Measurements from ENCODE around the gene ELAVL1.

The ELAVL1 gene

GRCh38 chr19:7983995-7984837, 21.2 kb downstream of the ELAVL1 start:
- H3K4me1 Mint-ChIP-seq (ENCODE audit: low read depth) = peaks cover 11% of the 10 kb centered on the region
- H3K27ac Mint-ChIP-seq = no peak overlapping the region

GRCh38 chr19:7983286-7983950, 22.0 kb downstream of the ELAVL1 start:
- Mint-ChIP-seq H3K9me3 (no peaks in the 10 kb centered on the region), H3K36me3 (ENCODE audit: low read depth) (peaks cover 54% of the 10 kb centered on the region), H3K27me3 (no peaks in the 10 kb centered on the region), H3K4me1 (ENCODE audit: low read depth) (peaks cover 11% of the 10 kb centered on the region), H3K27ac (no peak overlapping the region), H3K4me3 (no peak overlapping the region)

More at GRCh38 chr19:7983995-7984837, 21.2 kb downstream of the ELAVL1 start:
- H3K36me3 Mint-ChIP-seq (ENCODE audit: low read depth) = peaks cover 55% of the 10 kb centered on the region
- H3K27me3 Mint-ChIP-seq = no peaks in the 10 kb centered on the region
- no peaks in the 10 kb centered on the region for H3K9me3 Mint-ChIP-seq
- no peak overlapping the region for H3K4me3 Mint-ChIP-seq

GRCh38 chr19:7982651-7983099, 22.8 kb downstream of the ELAVL1 start:
- peaks cover 10% of the 10 kb centered on the region for H3K4me1 Mint-ChIP-seq (ENCODE audit: low read depth)
- H3K9me3 Mint-ChIP-seq = no peaks in the 10 kb centered on the region
- no peaks in the 10 kb centered on the region for H3K27me3 Mint-ChIP-seq

GRCh38 chr19:7982103-7982502, 23.3 kb downstream of the ELAVL1 start:
- H3K4me3 Mint-ChIP-seq = no peak overlapping the region
- H3K27me3 Mint-ChIP-seq = no peaks in the 10 kb centered on the region
- H3K36me3 Mint-ChIP-seq (ENCODE audit: low read depth) = peaks cover 46% of the 10 kb centered on the region
- H3K4me1 Mint-ChIP-seq (ENCODE audit: low read depth) = peaks cover 7% of the 10 kb centered on the region
- H3K9me3 Mint-ChIP-seq = no peaks in the 10 kb centered on the region
- no peak overlapping the region for H3K27ac Mint-ChIP-seq

More at GRCh38 chr19:7982651-7983099, 22.8 kb downstream of the ELAVL1 start:
- no peak overlapping the region for H3K27ac Mint-ChIP-seq
- no peak overlapping the region for H3K4me3 Mint-ChIP-seq
- H3K36me3 Mint-ChIP-seq (ENCODE audit: low read depth) = peaks cover 48% of the 10 kb centered on the region

- Mint-ChIP-seq H3K4me3 (no peak overlapping the region), H3K27ac (no peak overlapping the region), H3K27me3 (no peaks in the 10 kb centered on the region), H3K4me1 (ENCODE audit: low read depth) (peaks cover 5% of the 10 kb centered on the region), H3K36me3 (ENCODE audit: low read depth) (peaks cover 47% of the 10 kb centered on the region), H3K9me3 (no peaks in the 10 kb centered on the region)
These were observed 23.8 kb downstream of the ELAVL1 start for GRCh38 chr19:7981661-7982060.

- Mint-ChIP-seq H3K27ac (no peak overlapping the region), H3K4me1 (ENCODE audit: low read depth) (peaks cover 3% of the 10 kb centered on the region), H3K4me3 (no peak overlapping the region), H3K27me3 (no peaks in the 10 kb centered on the region), H3K36me3 (ENCODE audit: low read depth) (peaks cover 42% of the 10 kb centered on the region), H3K9me3 (no peaks in the 10 kb centered on the region)
These were observed 24.2 kb downstream of the ELAVL1 start for GRCh38 chr19:7981199-7981598.

GRCh38 chr19:7980635-7981121, 24.8 kb downstream of the ELAVL1 start:
- Mint-ChIP-seq H3K9me3 (no peaks in the 10 kb centered on the region), H3K36me3 (ENCODE audit: low read depth) (peaks cover 39% of the 10 kb centered on the region), H3K27ac (no peak overlapping the region), H3K27me3 (no peaks in the 10 kb centered on the region), H3K4me3 (no peak overlapping the region), H3K4me1 (ENCODE audit: low read depth) (no peaks in the 10 kb centered on the region)

GRCh38 chr19:7980168-7980567, 25.3 kb downstream of the ELAVL1 start:
- no peaks in the 10 kb centered on the region for H3K4me1 Mint-ChIP-seq (ENCODE audit: low read depth)
- H3K4me3 Mint-ChIP-seq = no peak overlapping the region
- no peaks in the 10 kb centered on the region for H3K9me3 Mint-ChIP-seq
- peaks cover 39% of the 10 kb centered on the region for H3K36me3 Mint-ChIP-seq (ENCODE audit: low read depth)
- no peaks in the 10 kb centered on the region for H3K27me3 Mint-ChIP-seq
- H3K27ac Mint-ChIP-seq = no peak overlapping the region

GRCh38 chr19:7979559-7979958, 25.9 kb downstream of the ELAVL1 start:
- Mint-ChIP-seq H3K4me3 (no peak overlapping the region), H3K4me1 (ENCODE audit: low read depth) (no peaks in the 10 kb centered on the region), H3K27ac (no peak overlapping the region), H3K36me3 (ENCODE audit: low read depth) (peaks cover 41% of the 10 kb centered on the region), H3K9me3 (no peaks in the 10 kb centered on the region), H3K27me3 (no peaks in the 10 kb centered on the region)

GRCh38 chr19:7979011-7979410, 26.4 kb downstream of the ELAVL1 start:
- Mint-ChIP-seq H3K27me3 (no peaks in the 10 kb centered on the region), H3K36me3 (ENCODE audit: low read depth) (peaks cover 41% of the 10 kb centered on the region), H3K4me3 (no peak overlapping the region), H3K4me1 (ENCODE audit: low read depth) (no peaks in the 10 kb centered on the region), H3K9me3 (no peaks in the 10 kb centered on the region), H3K27ac (no peak overlapping the region)

- Mint-ChIP-seq H3K27me3 (no peaks in the 10 kb centered on the region), H3K36me3 (ENCODE audit: low read depth) (peaks cover 44% of the 10 kb centered on the region), H3K27ac (no peak overlapping the region), H3K9me3 (no peaks in the 10 kb centered on the region), H3K4me1 (ENCODE audit: low read depth) (no peaks in the 10 kb centered on the region), H3K4me3 (no peak overlapping the region)
These were observed 27.1 kb downstream of the ELAVL1 start for GRCh38 chr19:7978179-7978825.

- Mint-ChIP-seq H3K27ac (no peak overlapping the region), H3K4me1 (ENCODE audit: low read depth) (no peaks in the 10 kb centered on the region), H3K27me3 (no peaks in the 10 kb centered on the region), H3K9me3 (no peaks in the 10 kb centered on the region), H3K36me3 (ENCODE audit: low read depth) (peaks cover 42% of the 10 kb centered on the region), H3K4me3 (no peak overlapping the region)
These were observed 27.8 kb downstream of the ELAVL1 start for GRCh38 chr19:7977723-7978040.

GRCh38 chr19:7977021-7977722, 28.3 kb downstream of the ELAVL1 start:
- Mint-ChIP-seq H3K27me3 (no peaks in the 10 kb centered on the region), H3K4me3 (no peak overlapping the region), H3K4me1 (ENCODE audit: low read depth) (no peaks in the 10 kb centered on the region), H3K9me3 (no peaks in the 10 kb centered on the region), H3K27ac (no peak overlapping the region), H3K36me3 (ENCODE audit: low read depth) (peaks cover 37% of the 10 kb centered on the region)

- no peaks in the 10 kb centered on the region for H3K27me3 Mint-ChIP-seq
- H3K36me3 Mint-ChIP-seq (ENCODE audit: low read depth) = peaks cover 34% of the 10 kb centered on the region
- H3K4me3 Mint-ChIP-seq = no peak overlapping the region
- no peaks in the 10 kb centered on the region for H3K4me1 Mint-ChIP-seq (ENCODE audit: low read depth)
- no peak overlapping the region for H3K27ac Mint-ChIP-seq
- no peaks in the 10 kb centered on the region for H3K9me3 Mint-ChIP-seq
These were observed 29.0 kb downstream of the ELAVL1 start for GRCh38 chr19:7976461-7976860.

Data from stimulated activated naive CD8-positive, alpha-beta T cell treated with anti-CD3 and anti-CD28 coated beads, Interleukin-15, Interleukin-2, amounts not matched to agents 100 ng/mL and 50 ng/mL, for 24 hours (primary cell).